Lower lobe of right lung (tissue), 2 donors: ENCODE results near the gene ITSN2. TPM values are rescaled to one million over a fixed set of nuclear protein-coding genes. Genes with fewer than 3 reads are reported as not detected.

ENCODE experiments used
- ATAC-seq, 2 donors: fragments of 200-7000 bp; cut with Tn5 transposase; one replicate each; pipeline ENCODE4 v1.9.1; 2020 to 2022; ENCODE audit warnings: mild to moderate bottlenecking in 2 of 2, moderate library complexity in 2 of 2
- DNase-seq: peaks from one replicate; pipeline ENCODE4 v3.0.0-alpha.2; 2020
- H3K27ac ChIP-seq: fragments of 200-600 bp; one replicate; pipeline ENCODE4 v1.8.0; 2022
- H3K27me3 ChIP-seq: fragments of 200-600 bp; one replicate; pipeline ENCODE4 v1.8.0; 2022; ENCODE audit warnings: low read depth
- H3K36me3 ChIP-seq: fragments of 200-600 bp; one replicate; pipeline ENCODE4 v1.8.0; 2022; ENCODE audit warnings: mild to moderate bottlenecking
- H3K4me1 ChIP-seq: fragments of 200-600 bp; one replicate; pipeline ENCODE4 v1.8.0; 2022
- H3K4me3 ChIP-seq: fragments of 200-600 bp; one replicate; pipeline ENCODE4 v1.8.0; 2022; ENCODE audit warnings: mild to moderate bottlenecking
- H3K9me3 ChIP-seq: fragments of 200-600 bp; one replicate; pipeline ENCODE4 v1.8.0; 2022
- intact Hi-C: fragments of 100-400 bp; cut with DNase I; formaldehyde crosslinking; loops from one replicate; pipeline ENCODE4 v1.11.0; 2022
- total RNA-seq: library from RNA; stranded (reverse); fragmentation: NEBNext Ultra II Directional; extraction: Animal tissue kit (Norgen Biotek cat#: 25700); gene quantifications from one replicate; pipeline ENCODE4 v1.2.1, GENCODE V29; 2021
- TF ChIP-seq, protein P1 (sequence below): fragments of 200-600 bp; IDR thresholded peaks from one replicate; pipeline ENCODE4 v1.8.0; 2022; ENCODE audit warnings: antibody characterized with exemption, mild to moderate bottlenecking
- donor health status: DM: no; HTN: yes; CAD: no; lungs with severe emphysema.

Gene ITSN2
- total RNA-seq, 1 donor from 2014 or later, result 92.8 TPM

DNA sequence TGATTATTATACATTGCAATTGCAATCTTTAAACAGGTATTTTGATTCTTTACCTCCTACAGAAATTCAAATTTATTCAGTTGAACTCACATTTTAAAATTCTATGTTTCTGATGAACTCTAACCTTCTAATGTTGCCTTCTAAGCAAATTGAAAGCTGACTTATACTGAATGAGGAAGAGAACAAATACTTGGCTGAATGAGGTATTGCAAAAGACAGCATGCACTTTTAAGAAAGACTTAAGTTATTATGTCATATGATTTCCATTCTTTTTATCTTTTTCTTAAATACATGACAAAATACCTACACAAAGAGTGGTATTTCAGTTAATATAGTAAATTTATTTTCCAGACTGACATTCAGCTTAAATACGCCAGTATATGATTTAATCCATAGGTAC lies 120.8 kb downstream of the ITSN2 start:
- no peak overlapping the region for H3K4me3 ChIP-seq
- ATAC-seq (no peak), DNase-seq (no peak)
- no peaks in the 10 kb centered on the region for H3K9me3 ChIP-seq
- H3K4me1 ChIP-seq, result peaks cover 9% of the 10 kb centered on the region
- TF ChIP-seq, protein P1, sequence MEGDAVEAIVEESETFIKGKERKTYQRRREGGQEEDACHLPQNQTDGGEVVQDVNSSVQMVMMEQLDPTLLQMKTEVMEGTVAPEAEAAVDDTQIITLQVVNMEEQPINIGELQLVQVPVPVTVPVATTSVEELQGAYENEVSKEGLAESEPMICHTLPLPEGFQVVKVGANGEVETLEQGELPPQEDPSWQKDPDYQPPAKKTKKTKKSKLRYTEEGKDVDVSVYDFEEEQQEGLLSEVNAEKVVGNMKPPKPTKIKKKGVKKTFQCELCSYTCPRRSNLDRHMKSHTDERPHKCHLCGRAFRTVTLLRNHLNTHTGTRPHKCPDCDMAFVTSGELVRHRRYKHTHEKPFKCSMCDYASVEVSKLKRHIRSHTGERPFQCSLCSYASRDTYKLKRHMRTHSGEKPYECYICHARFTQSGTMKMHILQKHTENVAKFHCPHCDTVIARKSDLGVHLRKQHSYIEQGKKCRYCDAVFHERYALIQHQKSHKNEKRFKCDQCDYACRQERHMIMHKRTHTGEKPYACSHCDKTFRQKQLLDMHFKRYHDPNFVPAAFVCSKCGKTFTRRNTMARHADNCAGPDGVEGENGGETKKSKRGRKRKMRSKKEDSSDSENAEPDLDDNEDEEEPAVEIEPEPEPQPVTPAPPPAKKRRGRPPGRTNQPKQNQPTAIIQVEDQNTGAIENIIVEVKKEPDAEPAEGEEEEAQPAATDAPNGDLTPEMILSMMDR, result no peak
- intact Hi-C loops, result no loop called here
- no peaks in the 10 kb centered on the region for H3K27me3 ChIP-seq
- no peak overlapping the region for H3K27ac ChIP-seq
- peaks cover 53% of the 10 kb centered on the region for H3K36me3 ChIP-seq

DNA sequence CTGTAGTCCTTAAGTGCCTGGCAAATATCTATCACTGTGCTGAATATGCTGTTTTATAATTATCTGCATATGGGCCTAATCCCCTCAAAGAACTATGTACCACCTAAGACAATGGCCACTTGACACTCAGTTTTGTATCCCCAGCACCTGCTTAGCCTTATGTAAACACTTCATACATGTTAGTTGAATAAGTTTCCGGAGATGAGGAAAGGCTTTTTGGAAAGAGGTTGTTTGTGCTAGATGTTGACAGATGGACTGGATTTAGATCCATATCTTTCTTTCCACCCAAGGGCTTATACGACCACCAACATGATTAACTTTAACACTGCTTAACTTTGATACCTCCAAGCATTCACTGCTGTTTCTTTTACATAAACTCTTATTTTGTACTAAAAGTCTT lies 122.2 kb downstream of the ITSN2 start:
- Histone ChIP-seq H3K36me3 (peaks cover 41% of the 10 kb centered on the region), H3K27ac (no peak overlapping the region), H3K9me3 (no peaks in the 10 kb centered on the region), H3K4me3 (no peak overlapping the region), H3K27me3 (no peaks in the 10 kb centered on the region), H3K4me1 (peaks cover 9% of the 10 kb centered on the region)
- DNase-seq (no peak), ATAC-seq (peak in 1 of 2 donors; percentile 49)
- intact Hi-C loops, result no loop called here
- TF ChIP-seq, protein P1, result no peak

DNA sequence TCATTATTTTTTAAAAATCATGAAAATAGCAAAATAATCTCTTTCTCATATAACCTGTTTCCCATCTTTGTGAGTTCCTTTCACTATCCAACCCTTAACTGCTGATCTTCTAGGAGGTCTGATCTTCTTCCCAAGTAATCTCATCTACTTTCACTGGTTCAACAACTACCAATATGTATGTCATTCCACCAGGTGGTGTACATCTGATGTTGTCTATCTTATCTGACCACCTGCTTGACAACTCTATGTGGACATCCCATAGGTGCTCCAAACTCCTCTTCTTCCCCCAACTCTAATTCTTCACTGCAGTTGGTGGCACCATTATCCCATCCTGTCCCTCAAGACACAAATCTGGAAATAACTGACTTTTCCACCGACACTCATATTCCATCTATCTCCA lies 123.0 kb downstream of the ITSN2 start:
- DNase-seq (no peak), ATAC-seq (no peak)
- Histone ChIP-seq H3K4me3 (no peak overlapping the region), H3K27me3 (no peaks in the 10 kb centered on the region), H3K4me1 (peaks cover 9% of the 10 kb centered on the region), H3K9me3 (no peaks in the 10 kb centered on the region), H3K36me3 (peaks cover 33% of the 10 kb centered on the region), H3K27ac (no peak overlapping the region)
- intact Hi-C loops, result no loop called here
- TF ChIP-seq, protein P1, result no peak

DNA sequence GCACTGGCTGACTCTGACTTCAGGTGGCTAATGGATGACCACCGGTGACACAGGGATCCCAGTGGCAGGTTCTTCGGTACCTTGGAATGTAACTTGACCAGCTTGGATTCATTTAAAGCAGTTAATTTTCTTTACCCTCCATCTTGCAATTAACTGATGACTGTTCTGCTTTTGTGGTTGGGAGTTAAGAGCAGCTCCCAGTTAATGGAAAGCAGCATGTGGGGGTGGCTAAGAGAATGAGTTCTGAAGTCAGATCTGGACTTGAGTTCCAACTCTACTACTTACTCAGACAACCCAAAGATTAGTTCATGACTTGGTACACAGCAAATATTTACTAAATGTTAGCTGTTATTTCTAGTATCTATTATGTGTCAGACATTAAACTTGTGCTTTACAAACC lies 127.0 kb downstream of the ITSN2 start:
- Histone ChIP-seq H3K9me3 (no peaks in the 10 kb centered on the region), H3K36me3 (peaks cover 6% of the 10 kb centered on the region), H3K4me1 (no peaks in the 10 kb centered on the region), H3K27me3 (no peaks in the 10 kb centered on the region), H3K27ac (no peak overlapping the region), H3K4me3 (no peak overlapping the region)
- intact Hi-C loops, result no loop called here
- DNase-seq (no peak), ATAC-seq (no peak)
- TF ChIP-seq, protein P1, result no peak

DNA sequence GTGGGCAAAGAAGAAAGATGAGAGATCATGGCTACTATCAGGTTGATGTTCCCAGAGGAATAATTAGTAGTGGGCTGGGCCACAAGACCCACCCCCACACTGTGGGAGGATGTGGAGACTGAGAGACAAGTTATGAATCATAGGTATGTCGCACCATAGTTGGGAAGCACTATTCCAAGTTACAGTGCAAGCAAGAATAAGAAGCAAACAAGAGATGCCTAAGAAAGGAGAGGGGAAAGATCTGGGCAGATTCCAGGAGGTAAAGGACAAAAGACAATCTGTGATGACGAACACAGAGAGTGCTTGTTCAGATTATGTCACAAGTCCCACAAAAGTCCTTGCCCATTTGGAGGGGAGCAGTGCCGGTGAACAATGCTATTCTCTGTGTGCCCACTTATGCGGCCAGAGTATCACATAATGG lies 128.9 kb downstream of the ITSN2 start:
- ATAC-seq (peak in 1 of 2 donors; percentile 42), DNase-seq (no peak)
- TF ChIP-seq, protein P1, result no peak
- no peak overlapping the region for H3K4me3 ChIP-seq
- H3K27me3 ChIP-seq, result no peaks in the 10 kb centered on the region
- no peak overlapping the region for H3K27ac ChIP-seq
- no peaks in the 10 kb centered on the region for H3K9me3 ChIP-seq
- no peaks in the 10 kb centered on the region for H3K4me1 ChIP-seq
- H3K36me3 ChIP-seq, result peaks cover 7% of the 10 kb centered on the region
- intact Hi-C loops, result no loop called here

DNA sequence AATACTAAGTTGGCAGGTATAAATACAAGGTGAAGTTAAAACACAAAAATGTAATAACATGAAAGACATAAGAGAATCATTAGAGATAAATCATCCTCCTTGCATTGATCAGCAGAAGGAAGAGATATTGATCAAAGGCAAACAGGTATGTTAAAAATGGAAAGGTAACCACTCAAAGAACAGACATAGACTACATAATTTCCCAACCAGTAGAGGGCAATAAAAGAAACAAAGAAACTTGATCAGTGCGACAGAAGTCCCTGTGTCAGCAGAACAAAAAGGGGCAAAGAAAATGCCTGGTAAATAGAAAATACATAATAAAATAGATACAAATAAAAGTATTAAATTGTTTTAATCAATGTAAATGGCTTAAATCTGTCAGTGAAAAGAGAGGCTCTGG lies 131.9 kb downstream of the ITSN2 start:
- intact Hi-C loops, result no loop called here
- ATAC-seq (peak in 1 of 2 donors; percentile 61), DNase-seq (no peak)
- TF ChIP-seq, protein P1, result peak; percentile 30
- H3K36me3 ChIP-seq, result peaks cover 14% of the 10 kb centered on the region
- H3K27ac ChIP-seq, result no peak overlapping the region
- H3K27me3 ChIP-seq, result no peaks in the 10 kb centered on the region
- no peaks in the 10 kb centered on the region for H3K4me1 ChIP-seq
- H3K9me3 ChIP-seq, result no peaks in the 10 kb centered on the region
- no peak overlapping the region for H3K4me3 ChIP-seq
